ENCODE data around the gene TSHZ3.

GRCh38 chr19:31254180-31254551, 95.1 kb downstream of the TSHZ3 start:
- TF ChIP-seq CTCF (IDR thresholded peaks at IDR 0.05) (no peak), POLR2A (IDR thresholded peaks at IDR 0.05) (no peak)
